IPS-NIHi11 (cell line): ENCODE results near the gene OSBP2.

ENCODE experiments used
- DNase-seq: peaks from one replicate; pipeline ENCODE4 v3.0.0; 2012; ENCODE audit warnings: mixed read lengths, low spot score

OSBP2 gene

GRCh38 chr22:30903876-30904460 lies 209.3 kb downstream of the OSBP2 start:
- no peak for DNase-seq

- no peak for DNase-seq
These were observed 211.1 kb downstream of the OSBP2 start for GRCh38 chr22:30905696-30906341.

- DNase-seq: no peak
These were observed 211.7 kb downstream of the OSBP2 start for GRCh38 chr22:30906411-30906810.

GRCh38 chr22:30906946-30907345 lies 212.3 kb downstream of the OSBP2 start:
- DNase-seq: no peak

- no peak for DNase-seq
These were observed 213.4 kb downstream of the OSBP2 start for GRCh38 chr22:30908051-30908461.

GRCh38 chr22:30909306-30909705 lies 214.6 kb downstream of the OSBP2 start:
- DNase-seq: no peak

GRCh38 chr22:30910358-30910757 lies 215.7 kb downstream of the OSBP2 start:
- DNase-seq: no peak

- DNase-seq: no peak
These were observed 224.1 kb downstream of the OSBP2 start for GRCh38 chr22:30918761-30919160.

GRCh38 chr22:30919973-30920372 lies 225.3 kb downstream of the OSBP2 start:
- no peak for DNase-seq

GRCh38 chr22:30920407-30920806 lies 225.7 kb downstream of the OSBP2 start:
- DNase-seq: peak; percentile 87

GRCh38 chr22:30921108-30921507 lies 226.4 kb downstream of the OSBP2 start:
- DNase-seq: no peak

- DNase-seq: no peak
These were observed 227.5 kb downstream of the OSBP2 start for GRCh38 chr22:30922151-30922611.

GRCh38 chr22:30923168-30923900 lies 228.7 kb downstream of the OSBP2 start:
- DNase-seq: no peak

- no peak for DNase-seq
These were observed 231.0 kb downstream of the OSBP2 start for GRCh38 chr22:30925667-30926066.

- no peak for DNase-seq
These were observed 232.0 kb downstream of the OSBP2 start for GRCh38 chr22:30926706-30927105.

GRCh38 chr22:30927806-30928205 lies 233.1 kb downstream of the OSBP2 start:
- no peak for DNase-seq

GRCh38 chr22:30928401-30928800 lies 233.7 kb downstream of the OSBP2 start:
- no peak for DNase-seq

GRCh38 chr22:30930228-30930627 lies 235.6 kb downstream of the OSBP2 start:
- DNase-seq: no peak

GRCh38 chr22:30931541-30932300 lies 237.0 kb downstream of the OSBP2 start:
- no peak for DNase-seq

- DNase-seq: no peak
These were observed 238.0 kb downstream of the OSBP2 start for GRCh38 chr22:30932661-30933060.

- DNase-seq: no peak
These were observed 238.8 kb downstream of the OSBP2 start for GRCh38 chr22:30933457-30933856.

- no peak for DNase-seq
These were observed 239.4 kb downstream of the OSBP2 start for GRCh38 chr22:30934053-30934452.
